HepG2 (cell line): ENCODE data around the gene SEC14L5. TPM values are rescaled to one million over a fixed set of nuclear protein-coding genes. Genes with fewer than 3 reads are reported as not detected.

Experiments used
- ETV5 ChIP-seq: IDR thresholded peaks from 2 replicates; pipeline ENCODE4 v1.6.1; 2018; ENCODE audit warnings: missing biosample characterization, missing genetic modification reagents, inconsistent platforms, borderline replicate concordance
- ISX ChIP-seq: sonication (generic); formaldehyde crosslinking; conservative IDR thresholded peaks from 2 replicates; pipeline ENCODE4 v1.5.0; 2020; ENCODE audit warnings: missing genetic modification reagents
- KAT8 ChIP-seq: IDR thresholded peaks from 2 replicates; pipeline ENCODE4 v1.6.1; 2016; ENCODE audit warnings: missing genetic modification reagents, missing compliant biosample characterization
- MEIS2 ChIP-seq: sonication (generic); formaldehyde crosslinking; IDR thresholded peaks from 2 replicates; pipeline ENCODE4 v1.9.0; 2021; ENCODE audit warnings: mild to moderate bottlenecking, missing genetic modification reagents
- SOX13 ChIP-seq, 3 experiments: fragments of 450-650 bp in 1 of 3; sonication (generic) in 1 of 3; formaldehyde crosslinking in 1 of 3; IDR thresholded peaks in 2 of 3; conservative IDR thresholded peaks in 1 of 3; 2 replicates each; pipeline versions ENCODE4 v1.5.0 to v1.6.1; 2016 to 2020; ENCODE audit warnings: antibody characterized with exemption in 1 of 3, mild to moderate bottlenecking in 1 of 3, missing compliant biosample characterization in 1 of 3, missing genetic modification reagents in 1 of 3, moderate library complexity in 1 of 3
- SP4 ChIP-seq: sonication (generic); formaldehyde crosslinking; IDR thresholded peaks from 2 replicates; pipeline ENCODE4 v1.8.1; 2023; ENCODE audit warnings: mild to moderate bottlenecking, missing genetic modification reagents
- ZNF20 ChIP-seq: sonication (generic); formaldehyde crosslinking; IDR thresholded peaks from 2 replicates; pipeline ENCODE4 v1.4.0; 2020; ENCODE audit warnings: mild to moderate bottlenecking, moderate library complexity, missing genetic modification reagents
- ZNF367 ChIP-seq: sonication (generic); formaldehyde crosslinking; IDR thresholded peaks from 2 replicates; pipeline ENCODE4 v1.4.0; 2020; ENCODE audit warnings: missing genetic modification reagents, borderline replicate concordance
- ZNF510 ChIP-seq: sonication (generic); formaldehyde crosslinking; IDR thresholded peaks from 2 replicates; pipeline ENCODE4 v1.4.0; 2020; ENCODE audit warnings: low read depth, mild to moderate bottlenecking, missing genetic modification reagents
- ZNF598 ChIP-seq: sonication (generic); formaldehyde crosslinking; IDR thresholded peaks from 2 replicates; pipeline ENCODE4 v1.5.1; 2020; ENCODE audit warnings: mild to moderate bottlenecking, missing genetic modification reagents, borderline replicate concordance
- ZNF75D ChIP-seq: sonication (generic); formaldehyde crosslinking; IDR thresholded peaks from 2 replicates; pipeline ENCODE4 v1.8.1; 2023; ENCODE audit warnings: missing genetic modification reagents, mild to moderate bottlenecking, borderline replicate concordance
- polyA plus RNA-seq, 8 experiments: library from polyadenylated mRNA; depleted of rRNA in 3 of 8; stranded (reverse) in 7 of 8; unstranded in 1 of 8; fragments of >200 nt; fragmentation: Illumina TruSeq in 4 of 8; extraction: Trizol in 4 of 8; gene quantifications; 2 replicates each; pipeline versions ENCODE4 v1.2.1 to v1.2.3, GENCODE V29; 2011 to 2016; ENCODE audit warnings: low read depth in 4 of 8, missing spikeins in 1 of 8, mixed read lengths in 1 of 8; ENCODE audit not compliant: insufficient read depth in 1 of 8
- total RNA-seq, 5 experiments: library from RNA; depleted of rRNA; stranded (reverse); fragments of >200 nt; fragmentation: Illumina TruSeq; extraction: Trizol; gene quantifications; 2 replicates each; pipeline ENCODE4 v1.2.3, GENCODE V29; 2016; ENCODE audit warnings: low read depth in 1 of 5
- TF ChIP-seq, protein P1 (sequence below): IDR thresholded peaks from 2 replicates; pipeline ENCODE4 v1.6.1; 2012; ENCODE audit warnings: inconsistent platforms
- TF ChIP-seq, protein P2 (sequence below): sonication (generic); formaldehyde crosslinking; IDR thresholded peaks from 2 replicates; pipeline ENCODE4 v1.4.0; 2020; ENCODE audit warnings: missing genetic modification reagents
- TF ChIP-seq, protein P3 (sequence below): sonication (generic); formaldehyde crosslinking; IDR thresholded peaks from 2 replicates; pipeline ENCODE4 v1.4.0; 2020; ENCODE audit warnings: missing genetic modification reagents, low read depth, mild to moderate bottlenecking, borderline replicate concordance
- TF ChIP-seq, protein P4 (sequence below): sonication (generic); IDR thresholded peaks from 2 replicates; pipeline ENCODE4 v1.6.1; 2016; ENCODE audit warnings: low read depth, borderline replicate concordance
- TF ChIP-seq, protein P5 (sequence below): sonication (generic); formaldehyde crosslinking; IDR thresholded peaks from 2 replicates; pipeline ENCODE4 v1.4.0; 2020; ENCODE audit warnings: missing genetic modification reagents, mild to moderate bottlenecking, borderline replicate concordance

Gene SEC14L5
- total and polyA plus RNA-seq, 2 of the 13 experiments (the other 11 are each of a cell fraction or from before 2014, with no cell fraction given): 0.40 to 0.42 TPM

DNA sequence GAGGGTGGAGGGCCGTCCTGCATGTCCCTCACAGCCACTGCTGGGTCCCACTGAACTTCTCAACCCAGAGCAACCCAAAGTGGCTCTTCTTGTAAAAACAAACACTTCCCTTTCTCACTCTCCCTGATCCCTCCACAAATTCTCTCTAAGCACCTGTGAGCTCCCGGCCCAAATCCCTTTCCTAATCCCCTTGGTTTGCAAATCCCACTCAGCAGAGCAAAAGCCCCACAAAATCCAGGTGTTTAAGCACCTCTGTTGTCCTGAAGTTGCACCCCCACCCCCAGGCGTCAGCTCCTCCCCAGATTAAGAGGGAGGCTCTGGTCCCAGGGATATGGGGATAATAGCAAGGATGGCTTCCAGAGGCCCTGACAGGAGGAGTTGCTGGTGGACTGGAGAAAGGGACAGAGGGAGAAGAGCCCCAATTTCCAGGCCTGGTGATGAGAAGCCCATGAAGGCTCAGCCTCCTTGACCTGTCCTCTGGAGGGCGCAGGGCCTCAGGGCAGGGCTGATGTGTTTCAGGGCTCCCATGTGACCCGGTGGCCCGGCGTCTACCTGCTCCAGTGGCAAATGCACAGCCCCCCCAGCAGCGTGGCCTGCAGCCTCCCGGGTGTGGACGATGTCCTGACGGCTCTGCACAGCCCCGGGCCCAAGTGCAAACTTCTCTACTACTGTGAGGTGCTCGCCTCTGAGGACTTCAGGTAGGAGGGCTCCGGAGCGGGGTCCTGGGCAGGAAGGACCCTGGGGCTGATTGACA lies 52.6 kb downstream of the SEC14L5 start (continued):
- TF ChIP-seq ISX (CRISPR knock-in tag) (no peak), MEIS2 (CRISPR knock-in tag) (no peak), ZNF20 (no peak), ZNF510 (CRISPR knock-in tag) (no peak), ZNF598 (CRISPR knock-in tag) (0 out of 2 replicates have a peak, but pooled peaks have one; percentile 40), ZNF75D (no peak), SP4 (CRISPR knock-in tag) (no peak), KAT8 (CRISPR knock-in tag) (no peak), ZNF367 (CRISPR knock-in tag) (no peak), SOX13 (IDR thresholded peaks at IDR 0.05) (no peak), SOX13 (CRISPR knock-in tag; conservative IDR thresholded peaks at IDR 0.05 in 1 of 2, IDR thresholded peaks at IDR 0.05 in 1 of 2) (no peak), ETV5 (CRISPR knock-in tag) (no peak)
- TF ChIP-seq, protein P1, sequence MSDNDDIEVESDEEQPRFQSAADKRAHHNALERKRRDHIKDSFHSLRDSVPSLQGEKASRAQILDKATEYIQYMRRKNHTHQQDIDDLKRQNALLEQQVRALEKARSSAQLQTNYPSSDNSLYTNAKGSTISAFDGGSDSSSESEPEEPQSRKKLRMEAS: peak; percentile 39; the same call in 1 of the 2 replicates
- TF ChIP-seq, protein P2, sequence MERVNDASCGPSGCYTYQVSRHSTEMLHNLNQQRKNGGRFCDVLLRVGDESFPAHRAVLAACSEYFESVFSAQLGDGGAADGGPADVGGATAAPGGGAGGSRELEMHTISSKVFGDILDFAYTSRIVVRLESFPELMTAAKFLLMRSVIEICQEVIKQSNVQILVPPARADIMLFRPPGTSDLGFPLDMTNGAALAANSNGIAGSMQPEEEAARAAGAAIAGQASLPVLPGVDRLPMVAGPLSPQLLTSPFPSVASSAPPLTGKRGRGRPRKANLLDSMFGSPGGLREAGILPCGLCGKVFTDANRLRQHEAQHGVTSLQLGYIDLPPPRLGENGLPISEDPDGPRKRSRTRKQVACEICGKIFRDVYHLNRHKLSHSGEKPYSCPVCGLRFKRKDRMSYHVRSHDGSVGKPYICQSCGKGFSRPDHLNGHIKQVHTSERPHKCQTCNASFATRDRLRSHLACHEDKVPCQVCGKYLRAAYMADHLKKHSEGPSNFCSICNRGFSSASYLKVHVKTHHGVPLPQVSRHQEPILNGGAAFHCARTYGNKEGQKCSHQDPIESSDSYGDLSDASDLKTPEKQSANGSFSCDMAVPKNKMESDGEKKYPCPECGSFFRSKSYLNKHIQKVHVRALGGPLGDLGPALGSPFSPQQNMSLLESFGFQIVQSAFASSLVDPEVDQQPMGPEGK (CRISPR knock-in tag): 0 out of 2 replicates have a peak, but pooled peaks have one; percentile 27
- TF ChIP-seq, protein P3, sequence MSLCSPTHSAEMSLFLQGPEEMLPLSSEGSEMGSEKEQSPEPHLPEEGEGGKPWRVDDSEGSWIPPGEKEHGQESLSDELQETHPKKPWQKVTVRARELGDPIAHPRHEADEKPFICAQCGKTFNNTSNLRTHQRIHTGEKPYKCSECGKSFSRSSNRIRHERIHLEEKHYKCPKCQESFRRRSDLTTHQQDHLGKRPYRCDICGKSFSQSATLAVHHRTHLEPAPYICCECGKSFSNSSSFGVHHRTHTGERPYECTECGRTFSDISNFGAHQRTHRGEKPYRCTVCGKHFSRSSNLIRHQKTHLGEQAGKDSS (CRISPR knock-in tag): no peak
- TF ChIP-seq, protein P4, sequence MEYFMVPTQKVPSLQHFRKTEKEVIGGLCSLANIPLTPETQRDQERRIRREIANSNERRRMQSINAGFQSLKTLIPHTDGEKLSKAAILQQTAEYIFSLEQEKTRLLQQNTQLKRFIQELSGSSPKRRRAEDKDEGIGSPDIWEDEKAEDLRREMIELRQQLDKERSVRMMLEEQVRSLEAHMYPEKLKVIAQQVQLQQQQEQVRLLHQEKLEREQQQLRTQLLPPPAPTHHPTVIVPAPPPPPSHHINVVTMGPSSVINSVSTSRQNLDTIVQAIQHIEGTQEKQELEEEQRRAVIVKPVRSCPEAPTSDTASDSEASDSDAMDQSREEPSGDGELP: no peak
- TF ChIP-seq, protein P5, sequence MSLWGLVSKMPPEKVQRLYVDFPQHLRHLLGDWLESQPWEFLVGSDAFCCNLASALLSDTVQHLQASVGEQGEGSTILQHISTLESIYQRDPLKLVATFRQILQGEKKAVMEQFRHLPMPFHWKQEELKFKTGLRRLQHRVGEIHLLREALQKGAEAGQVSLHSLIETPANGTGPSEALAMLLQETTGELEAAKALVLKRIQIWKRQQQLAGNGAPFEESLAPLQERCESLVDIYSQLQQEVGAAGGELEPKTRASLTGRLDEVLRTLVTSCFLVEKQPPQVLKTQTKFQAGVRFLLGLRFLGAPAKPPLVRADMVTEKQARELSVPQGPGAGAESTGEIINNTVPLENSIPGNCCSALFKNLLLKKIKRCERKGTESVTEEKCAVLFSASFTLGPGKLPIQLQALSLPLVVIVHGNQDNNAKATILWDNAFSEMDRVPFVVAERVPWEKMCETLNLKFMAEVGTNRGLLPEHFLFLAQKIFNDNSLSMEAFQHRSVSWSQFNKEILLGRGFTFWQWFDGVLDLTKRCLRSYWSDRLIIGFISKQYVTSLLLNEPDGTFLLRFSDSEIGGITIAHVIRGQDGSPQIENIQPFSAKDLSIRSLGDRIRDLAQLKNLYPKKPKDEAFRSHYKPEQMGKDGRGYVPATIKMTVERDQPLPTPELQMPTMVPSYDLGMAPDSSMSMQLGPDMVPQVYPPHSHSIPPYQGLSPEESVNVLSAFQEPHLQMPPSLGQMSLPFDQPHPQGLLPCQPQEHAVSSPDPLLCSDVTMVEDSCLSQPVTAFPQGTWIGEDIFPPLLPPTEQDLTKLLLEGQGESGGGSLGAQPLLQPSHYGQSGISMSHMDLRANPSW (CRISPR knock-in tag): no peak
